ENCODE measurements around the gene SH3RF2.
"Not testable (repeated sequence)": the region's sequence is repeated elsewhere in the genome, so short reads cannot be mapped to it uniquely, and the experiment has no call there.

SH3RF2 gene, protein sequence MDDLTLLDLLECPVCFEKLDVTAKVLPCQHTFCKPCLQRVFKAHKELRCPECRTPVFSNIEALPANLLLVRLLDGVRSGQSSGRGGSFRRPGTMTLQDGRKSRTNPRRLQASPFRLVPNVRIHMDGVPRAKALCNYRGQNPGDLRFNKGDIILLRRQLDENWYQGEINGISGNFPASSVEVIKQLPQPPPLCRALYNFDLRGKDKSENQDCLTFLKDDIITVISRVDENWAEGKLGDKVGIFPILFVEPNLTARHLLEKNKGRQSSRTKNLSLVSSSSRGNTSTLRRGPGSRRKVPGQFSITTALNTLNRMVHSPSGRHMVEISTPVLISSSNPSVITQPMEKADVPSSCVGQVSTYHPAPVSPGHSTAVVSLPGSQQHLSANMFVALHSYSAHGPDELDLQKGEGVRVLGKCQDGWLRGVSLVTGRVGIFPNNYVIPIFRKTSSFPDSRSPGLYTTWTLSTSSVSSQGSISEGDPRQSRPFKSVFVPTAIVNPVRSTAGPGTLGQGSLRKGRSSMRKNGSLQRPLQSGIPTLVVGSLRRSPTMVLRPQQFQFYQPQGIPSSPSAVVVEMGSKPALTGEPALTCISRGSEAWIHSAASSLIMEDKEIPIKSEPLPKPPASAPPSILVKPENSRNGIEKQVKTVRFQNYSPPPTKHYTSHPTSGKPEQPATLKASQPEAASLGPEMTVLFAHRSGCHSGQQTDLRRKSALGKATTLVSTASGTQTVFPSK

DNA sequence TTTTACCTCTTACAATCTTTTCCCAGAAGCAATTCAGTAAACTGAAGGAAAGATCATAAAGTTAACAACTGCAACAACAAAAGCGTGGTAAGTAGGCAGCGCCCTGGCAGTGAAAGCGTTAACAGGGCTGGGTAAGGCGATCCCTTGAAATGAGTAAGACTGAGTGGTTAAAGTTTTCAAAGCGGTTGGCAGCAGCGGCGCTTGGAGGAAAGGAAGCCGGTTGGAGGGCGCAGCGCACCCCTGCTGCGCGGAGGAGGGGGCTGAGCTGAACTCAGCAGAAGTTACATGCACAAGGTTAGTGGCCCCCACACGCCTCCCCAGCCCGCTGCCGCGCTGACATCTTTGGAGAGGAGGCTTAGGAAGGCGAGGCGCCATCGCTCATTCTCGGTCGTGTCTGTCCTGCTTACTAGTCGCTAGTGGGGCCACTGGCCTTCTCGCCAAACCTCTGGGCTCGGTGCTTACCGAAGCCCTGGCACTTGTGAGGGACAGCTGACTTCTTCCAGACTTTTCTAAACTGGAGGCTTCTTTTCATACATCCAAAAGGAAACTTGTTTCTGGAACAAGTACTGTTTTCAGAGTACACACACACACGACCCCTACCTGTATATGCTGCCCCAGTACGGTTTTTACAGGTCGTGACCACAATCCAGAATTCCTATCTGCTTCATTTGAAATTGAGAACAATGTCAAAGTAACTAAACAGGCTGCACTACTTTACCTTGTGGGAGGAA lies at the start of gene SH3RF2:
SH3RF2 (plus strand) TSS at position 178 of the 731 bp plus-strand sequence. CDS start 1,351 bp downstream, outside the sequence.
- CTCF ChIA-PET = interaction anchor here (1.4 kb wide), 1 partner anchor 14 kb away, joined by 3 read pairs; no protein-coding TSS in a partner anchor
- TF ChIP-seq, protein P1, sequence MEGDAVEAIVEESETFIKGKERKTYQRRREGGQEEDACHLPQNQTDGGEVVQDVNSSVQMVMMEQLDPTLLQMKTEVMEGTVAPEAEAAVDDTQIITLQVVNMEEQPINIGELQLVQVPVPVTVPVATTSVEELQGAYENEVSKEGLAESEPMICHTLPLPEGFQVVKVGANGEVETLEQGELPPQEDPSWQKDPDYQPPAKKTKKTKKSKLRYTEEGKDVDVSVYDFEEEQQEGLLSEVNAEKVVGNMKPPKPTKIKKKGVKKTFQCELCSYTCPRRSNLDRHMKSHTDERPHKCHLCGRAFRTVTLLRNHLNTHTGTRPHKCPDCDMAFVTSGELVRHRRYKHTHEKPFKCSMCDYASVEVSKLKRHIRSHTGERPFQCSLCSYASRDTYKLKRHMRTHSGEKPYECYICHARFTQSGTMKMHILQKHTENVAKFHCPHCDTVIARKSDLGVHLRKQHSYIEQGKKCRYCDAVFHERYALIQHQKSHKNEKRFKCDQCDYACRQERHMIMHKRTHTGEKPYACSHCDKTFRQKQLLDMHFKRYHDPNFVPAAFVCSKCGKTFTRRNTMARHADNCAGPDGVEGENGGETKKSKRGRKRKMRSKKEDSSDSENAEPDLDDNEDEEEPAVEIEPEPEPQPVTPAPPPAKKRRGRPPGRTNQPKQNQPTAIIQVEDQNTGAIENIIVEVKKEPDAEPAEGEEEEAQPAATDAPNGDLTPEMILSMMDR (IDR thresholded peaks at IDR 0.05; ENCODE audit: control extremely low read depth, extremely low read depth, low read depth, missing control alignments) = no peak
- DNase-seq (ENCODE audit: extremely low spot score) = no peak
- POLR2A ChIA-PET = no interaction called here

DNA sequence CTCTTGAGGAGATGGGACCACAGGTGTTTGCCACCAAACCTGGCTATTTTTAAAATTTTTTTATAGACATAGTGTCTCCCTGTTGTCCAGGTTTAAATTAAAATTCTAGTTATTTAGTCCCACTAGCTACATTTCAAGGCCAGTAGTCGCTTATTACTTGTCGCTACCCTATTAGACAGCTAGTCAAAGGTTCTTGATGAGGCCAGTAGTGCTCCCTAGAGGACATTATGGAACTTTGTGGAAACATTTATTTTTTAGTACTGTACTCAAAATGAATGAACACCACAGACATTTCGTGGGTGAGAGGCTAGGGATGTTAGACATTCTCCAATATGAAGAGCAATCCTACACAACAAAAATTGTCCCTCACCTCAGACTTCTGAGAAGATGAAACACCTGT lies 49.2 kb upstream of the SH3RF2 start:
- ChIA-PET CTCF (interaction anchor here (1.0 to 1.8 kb wide), 2 partner anchors 9 to 24 kb away, joined by 4 read pairs; no protein-coding TSS in a partner anchor), POLR2A (no interaction called here)
- TF ChIP-seq, protein P1 (IDR thresholded peaks at IDR 0.05; ENCODE audit: control extremely low read depth, extremely low read depth, low read depth, missing control alignments) = no peak
- no peak for DNase-seq (ENCODE audit: extremely low spot score)

DNA sequence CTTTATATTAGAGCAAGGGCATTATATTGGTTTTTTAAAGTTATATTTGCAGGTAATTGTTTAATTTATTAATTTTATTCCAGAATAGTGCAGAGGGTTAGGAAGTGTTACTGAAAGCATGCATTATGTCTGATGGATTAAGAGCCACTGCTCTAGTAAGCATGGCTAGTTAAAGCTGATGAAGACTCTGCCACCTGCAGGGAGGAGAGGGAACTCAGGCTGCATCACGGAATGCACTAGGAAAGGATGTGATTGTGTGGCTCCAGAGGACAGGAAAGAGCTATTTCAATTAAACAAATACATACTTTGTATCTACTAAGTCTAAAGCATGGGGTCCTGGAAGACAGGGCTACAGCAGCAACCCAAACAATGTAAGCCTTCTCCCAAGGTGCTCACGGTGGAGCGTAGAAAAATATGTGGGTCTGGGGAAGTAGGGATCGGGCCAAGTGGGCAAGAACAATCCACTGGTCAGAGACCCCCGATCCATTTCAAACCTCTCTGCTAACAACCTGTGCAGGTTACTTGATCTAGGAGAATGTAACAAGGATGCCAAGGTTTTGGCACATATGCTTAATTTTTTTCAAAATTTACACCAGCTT lies 48.3 kb upstream of the SH3RF2 start:
- ChIA-PET CTCF (interaction anchor here (1.1 to 1.8 kb wide), 2 partner anchors 10 to 1684 kb away, joined by 3 to 4 read pairs; no protein-coding TSS in a partner anchor), POLR2A (no interaction called here)
- TF ChIP-seq, protein P1 (IDR thresholded peaks at IDR 0.05; ENCODE audit: control extremely low read depth, extremely low read depth, low read depth, missing control alignments) = peak; percentile 10
- DNase-seq (ENCODE audit: extremely low spot score) = no peak

DNA sequence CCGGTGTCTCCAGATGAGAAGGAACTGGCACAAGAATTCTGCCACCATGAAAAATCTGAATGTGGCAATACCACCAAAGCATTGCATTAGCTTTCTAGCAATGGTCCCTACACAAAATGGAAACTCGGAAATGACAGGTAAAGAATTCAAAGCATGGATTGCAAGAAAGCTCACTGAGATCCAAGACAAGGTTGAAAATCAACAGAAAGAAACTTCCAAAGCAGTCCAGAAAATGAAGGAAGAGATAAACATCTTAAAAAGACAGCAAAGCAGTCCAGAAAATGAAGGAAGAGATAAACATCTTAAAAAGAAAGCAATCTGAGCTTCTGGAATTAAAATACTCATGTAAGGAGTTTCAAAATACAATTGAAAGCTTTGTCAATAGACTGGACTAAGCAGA lies 46.8 kb upstream of the SH3RF2 start:
- POLR2A ChIA-PET = no interaction called here
- TF ChIP-seq, protein P1 (IDR thresholded peaks at IDR 0.05; ENCODE audit: control extremely low read depth, extremely low read depth, low read depth, missing control alignments) = no peak
- DNase-seq (ENCODE audit: extremely low spot score) = no peak
- CTCF ChIA-PET = interaction anchor here (1.1 kb wide), 2 partner anchors 57 to 1686 kb away, joined by 3 to 4 read pairs; no protein-coding TSS in a partner anchor

DNA sequence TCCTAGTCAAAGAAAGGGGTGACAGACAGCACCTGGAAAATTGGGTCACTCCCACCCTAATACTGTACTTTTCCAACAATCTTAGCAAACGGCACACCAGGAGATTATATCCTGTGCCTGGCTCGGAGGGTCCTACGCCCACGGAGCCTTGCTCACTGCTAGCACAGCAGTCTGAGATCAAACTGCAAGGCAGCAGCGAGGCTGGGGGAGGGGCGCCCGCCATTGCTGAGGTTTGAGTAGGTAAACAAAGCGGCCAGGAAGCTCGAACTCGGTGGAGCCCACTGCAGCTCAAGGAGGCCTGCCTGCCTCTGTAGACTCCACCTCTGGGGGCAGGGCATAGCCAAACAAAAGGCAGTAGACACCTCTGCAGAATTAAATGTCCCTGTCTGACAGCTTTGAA lies 45.0 kb upstream of the SH3RF2 start:
- DNase-seq (ENCODE audit: extremely low spot score); CTCF ChIA-PET; POLR2A ChIA-PET: not testable (repeated sequence)

DNA sequence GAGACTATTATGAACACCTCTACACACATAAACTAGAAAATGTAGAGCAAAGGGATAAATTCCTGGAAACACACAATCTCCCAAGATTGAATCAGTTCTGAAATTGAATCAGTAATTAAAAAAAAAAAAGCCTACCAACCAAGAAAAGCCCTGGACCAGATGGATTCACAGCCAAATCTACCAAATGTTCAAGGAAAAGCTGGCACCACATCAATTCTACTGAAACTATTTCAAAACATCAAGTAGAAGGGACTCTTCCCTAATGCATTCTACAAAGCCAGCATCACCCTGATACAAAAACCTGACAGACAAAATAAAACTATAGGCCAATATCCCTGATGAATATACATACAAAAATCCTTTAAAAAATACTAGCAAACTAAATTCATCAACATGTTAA lies 38.2 kb upstream of the SH3RF2 start:
- CTCF ChIA-PET = no interaction called here
- TF ChIP-seq, protein P1 (IDR thresholded peaks at IDR 0.05; ENCODE audit: control extremely low read depth, extremely low read depth, low read depth, missing control alignments) = no peak
- POLR2A ChIA-PET = no interaction called here
- DNase-seq (ENCODE audit: extremely low spot score) = no peak

All from GM10248 (cell line).